ENCODE data around the gene CWC25. TPM values are rescaled to one million over a fixed set of nuclear protein-coding genes. Genes with fewer than 3 reads are reported as not detected.
A peak's percentile ranks its signal among the peaks of the same experiment; 100 is the strongest.

Gene CWC25
- total and polyA plus RNA-seq, 2 of the 13 experiments (the other 11 are each of a cell fraction or from before 2014, with no cell fraction given) = 15.6 to 22.7 TPM

DNA sequence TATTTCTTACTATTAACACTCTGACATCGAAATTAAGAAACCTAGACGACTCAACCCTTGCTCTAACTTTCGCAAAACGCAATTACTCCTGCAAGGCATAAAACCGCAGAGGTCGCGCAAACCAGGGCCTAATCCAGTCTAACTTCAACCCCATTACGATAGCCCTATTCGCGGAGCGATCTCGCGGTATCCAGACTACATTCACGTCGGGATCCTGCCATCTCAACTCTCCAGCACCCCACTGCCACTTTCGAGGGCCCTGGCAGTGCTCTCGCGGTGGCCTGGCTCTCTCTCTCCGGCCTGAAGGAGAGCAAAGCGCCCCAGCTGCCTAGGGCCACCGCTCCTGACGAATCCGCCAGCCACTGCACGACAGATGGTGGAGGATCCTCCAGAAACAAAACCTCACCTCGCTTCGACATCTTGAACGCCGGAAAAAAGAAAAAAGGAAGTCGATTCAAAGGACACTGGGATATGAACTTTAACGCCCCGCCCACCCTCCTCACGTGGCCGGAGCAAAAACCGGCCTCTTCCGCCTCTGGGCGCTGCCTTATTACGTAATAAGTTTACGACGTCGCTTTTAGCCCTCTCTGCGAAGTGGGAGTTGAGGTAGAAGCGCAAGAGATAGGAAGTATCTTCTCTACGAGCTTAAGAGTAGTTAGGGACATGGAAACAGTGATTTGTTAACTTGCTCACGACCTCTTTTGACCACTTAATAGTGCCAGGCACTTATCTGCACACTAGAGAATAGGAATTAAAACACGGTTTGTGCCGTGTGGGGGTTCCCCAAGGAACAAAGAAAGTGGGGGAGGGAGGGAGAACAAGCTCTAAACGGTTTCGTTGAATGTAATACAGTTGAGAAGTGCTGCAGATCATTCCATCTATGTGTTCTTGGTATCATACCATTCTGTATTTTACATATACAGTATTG lies 28.4 kb upstream of the CWC25 start, which contains the start of gene RPL23 (continued):
- TF ChIP-seq, protein P1, sequence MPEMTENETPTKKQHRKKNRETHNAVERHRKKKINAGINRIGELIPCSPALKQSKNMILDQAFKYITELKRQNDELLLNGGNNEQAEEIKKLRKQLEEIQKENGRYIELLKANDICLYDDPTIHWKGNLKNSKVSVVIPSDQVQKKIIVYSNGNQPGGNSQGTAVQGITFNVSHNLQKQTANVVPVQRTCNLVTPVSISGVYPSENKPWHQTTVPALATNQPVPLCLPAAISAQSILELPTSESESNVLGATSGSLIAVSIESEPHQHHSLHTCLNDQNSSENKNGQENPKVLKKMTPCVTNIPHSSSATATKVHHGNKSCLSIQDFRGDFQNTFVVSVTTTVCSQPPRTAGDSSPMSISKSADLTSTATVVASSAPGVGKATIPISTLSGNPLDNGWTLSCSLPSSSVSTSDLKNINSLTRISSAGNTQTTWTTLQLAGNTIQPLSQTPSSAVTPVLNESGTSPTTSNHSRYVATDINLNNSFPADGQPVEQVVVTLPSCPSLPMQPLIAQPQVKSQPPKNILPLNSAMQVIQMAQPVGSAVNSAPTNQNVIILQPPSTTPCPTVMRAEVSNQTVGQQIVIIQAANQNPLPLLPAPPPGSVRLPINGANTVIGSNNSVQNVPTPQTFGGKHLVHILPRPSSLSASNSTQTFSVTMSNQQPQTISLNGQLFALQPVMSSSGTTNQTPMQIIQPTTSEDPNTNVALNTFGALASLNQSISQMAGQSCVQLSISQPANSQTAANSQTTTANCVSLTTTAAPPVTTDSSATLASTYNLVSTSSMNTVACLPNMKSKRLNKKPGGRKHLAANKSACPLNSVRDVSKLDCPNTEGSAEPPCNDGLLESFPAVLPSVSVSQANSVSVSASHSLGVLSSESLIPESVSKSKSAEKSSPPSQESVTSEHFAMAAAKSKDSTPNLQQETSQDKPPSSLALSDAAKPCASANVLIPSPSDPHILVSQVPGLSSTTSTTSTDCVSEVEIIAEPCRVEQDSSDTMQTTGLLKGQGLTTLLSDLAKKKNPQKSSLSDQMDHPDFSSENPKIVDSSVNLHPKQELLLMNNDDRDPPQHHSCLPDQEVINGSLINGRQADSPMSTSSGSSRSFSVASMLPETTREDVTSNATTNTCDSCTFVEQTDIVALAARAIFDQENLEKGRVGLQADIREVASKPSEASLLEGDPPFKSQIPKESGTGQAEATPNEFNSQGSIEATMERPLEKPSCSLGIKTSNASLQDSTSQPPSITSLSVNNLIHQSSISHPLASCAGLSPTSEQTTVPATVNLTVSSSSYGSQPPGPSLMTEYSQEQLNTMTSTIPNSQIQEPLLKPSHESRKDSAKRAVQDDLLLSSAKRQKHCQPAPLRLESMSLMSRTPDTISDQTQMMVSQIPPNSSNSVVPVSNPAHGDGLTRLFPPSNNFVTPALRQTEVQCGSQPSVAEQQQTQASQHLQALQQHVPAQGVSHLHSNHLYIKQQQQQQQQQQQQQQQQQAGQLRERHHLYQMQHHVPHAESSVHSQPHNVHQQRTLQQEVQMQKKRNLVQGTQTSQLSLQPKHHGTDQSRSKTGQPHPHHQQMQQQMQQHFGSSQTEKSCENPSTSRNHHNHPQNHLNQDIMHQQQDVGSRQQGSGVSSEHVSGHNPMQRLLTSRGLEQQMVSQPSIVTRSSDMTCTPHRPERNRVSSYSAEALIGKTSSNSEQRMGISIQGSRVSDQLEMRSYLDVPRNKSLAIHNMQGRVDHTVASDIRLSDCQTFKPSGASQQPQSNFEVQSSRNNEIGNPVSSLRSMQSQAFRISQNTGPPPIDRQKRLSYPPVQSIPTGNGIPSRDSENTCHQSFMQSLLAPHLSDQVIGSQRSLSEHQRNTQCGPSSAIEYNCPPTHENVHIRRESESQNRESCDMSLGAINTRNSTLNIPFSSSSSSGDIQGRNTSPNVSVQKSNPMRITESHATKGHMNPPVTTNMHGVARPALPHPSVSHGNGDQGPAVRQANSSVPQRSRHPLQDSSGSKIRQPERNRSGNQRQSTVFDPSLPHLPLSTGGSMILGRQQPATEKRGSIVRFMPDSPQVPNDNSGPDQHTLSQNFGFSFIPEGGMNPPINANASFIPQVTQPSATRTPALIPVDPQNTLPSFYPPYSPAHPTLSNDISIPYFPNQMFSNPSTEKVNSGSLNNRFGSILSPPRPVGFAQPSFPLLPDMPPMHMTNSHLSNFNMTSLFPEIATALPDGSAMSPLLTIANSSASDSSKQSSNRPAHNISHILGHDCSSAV (CRISPR knock-in tag; IDR thresholded peaks at IDR 0.05; ENCODE audit: borderline replicate concordance) = no peak; the same call in 1 of the 2 replicates
- TF ChIP-seq MIER3 (CRISPR knock-in tag; IDR thresholded peaks at IDR 0.05; ENCODE audit: borderline replicate concordance) = peak; percentile 86; the same call in 1 of the 2 replicates
- TF ChIP-seq SP2 (CRISPR knock-in tag; IDR thresholded peaks at IDR 0.05) = peak; percentile 60; the same call in 1 of the 2 replicates
- peak; percentile 75; the same call in 1 of the 2 replicates for TF ChIP-seq SIN3B (IDR thresholded peaks at IDR 0.05; ENCODE audit: low read length)
- TF ChIP-seq JUND (CRISPR knock-in tag; IDR thresholded peaks at IDR 0.05) = peak; percentile 89
- TF ChIP-seq TGIF2 (CRISPR knock-in tag; IDR thresholded peaks at IDR 0.05) = no peak; the same call in 1 of the 2 replicates
- TF ChIP-seq ZSCAN22 (CRISPR knock-in tag; IDR thresholded peaks at IDR 0.05) = peak; percentile 91
- TF ChIP-seq ZSCAN12 (CRISPR knock-in tag; IDR thresholded peaks at IDR 0.05) = peak; percentile 68; the same call in 1 of the 2 replicates
- TF ChIP-seq HOXA3 (CRISPR knock-in tag; IDR thresholded peaks at IDR 0.05) = peak; percentile 99
- TF ChIP-seq GABPA (IDR thresholded peaks at IDR 0.05; ENCODE audit: low read depth, low read length) = peak; percentile 61
- TF ChIP-seq GABPA (CRISPR knock-in tag; IDR thresholded peaks at IDR 0.05; ENCODE audit: low read depth) = peak; percentile 96
- TF ChIP-seq, protein P2, sequence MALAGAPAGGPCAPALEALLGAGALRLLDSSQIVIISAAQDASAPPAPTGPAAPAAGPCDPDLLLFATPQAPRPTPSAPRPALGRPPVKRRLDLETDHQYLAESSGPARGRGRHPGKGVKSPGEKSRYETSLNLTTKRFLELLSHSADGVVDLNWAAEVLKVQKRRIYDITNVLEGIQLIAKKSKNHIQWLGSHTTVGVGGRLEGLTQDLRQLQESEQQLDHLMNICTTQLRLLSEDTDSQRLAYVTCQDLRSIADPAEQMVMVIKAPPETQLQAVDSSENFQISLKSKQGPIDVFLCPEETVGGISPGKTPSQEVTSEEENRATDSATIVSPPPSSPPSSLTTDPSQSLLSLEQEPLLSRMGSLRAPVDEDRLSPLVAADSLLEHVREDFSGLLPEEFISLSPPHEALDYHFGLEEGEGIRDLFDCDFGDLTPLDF (CRISPR knock-in tag; IDR thresholded peaks at IDR 0.05) = peak; percentile 68
- TF ChIP-seq HMG20A (CRISPR knock-in tag; IDR thresholded peaks at IDR 0.05; ENCODE audit: borderline replicate concordance) = peak; percentile 55; the same call in 1 of the 2 replicates
- peak; percentile 73; the same call in 1 of the 2 replicates for TF ChIP-seq ZNF235 (CRISPR knock-in tag; IDR thresholded peaks at IDR 0.05; ENCODE audit: borderline replicate concordance)
- peak; percentile 95 for TF ChIP-seq THAP11 (CRISPR knock-in tag; IDR thresholded peaks at IDR 0.05)
- 0 out of 2 replicates have a peak, but pooled peaks have one; percentile 80 for TF ChIP-seq IRF1 (CRISPR knock-in tag; IDR thresholded peaks at IDR 0.05; ENCODE audit: low read depth)
- no peak for TF ChIP-seq ZNF496 (CRISPR knock-in tag; IDR thresholded peaks at IDR 0.05; ENCODE audit: insufficient replicate concordance)
- TF ChIP-seq NR2C2 (CRISPR knock-in tag; IDR thresholded peaks at IDR 0.05; ENCODE audit: borderline replicate concordance) = peak; percentile 97
- TF ChIP-seq SYNCRIP (IDR thresholded peaks at IDR 0.05; ENCODE audit: insufficient read depth, low read depth, low read length) = no peak

All from HepG2 (cell line).